Hematopoietic multipotent progenitor cell treated with erythropoietin and hydrocortisone succinate and interleukin-3 and kit ligand, for 6 days (in vitro differentiated cells): ENCODE measurements around the gene ADISSP.
A peak's percentile ranks its signal among the peaks of the same experiment; 100 is the strongest.

Source experiments
- DNase-seq: peaks from one replicate; pipeline ENCODE4 v3.0.0-alpha.2; 2015

Gene ADISSP

DNA sequence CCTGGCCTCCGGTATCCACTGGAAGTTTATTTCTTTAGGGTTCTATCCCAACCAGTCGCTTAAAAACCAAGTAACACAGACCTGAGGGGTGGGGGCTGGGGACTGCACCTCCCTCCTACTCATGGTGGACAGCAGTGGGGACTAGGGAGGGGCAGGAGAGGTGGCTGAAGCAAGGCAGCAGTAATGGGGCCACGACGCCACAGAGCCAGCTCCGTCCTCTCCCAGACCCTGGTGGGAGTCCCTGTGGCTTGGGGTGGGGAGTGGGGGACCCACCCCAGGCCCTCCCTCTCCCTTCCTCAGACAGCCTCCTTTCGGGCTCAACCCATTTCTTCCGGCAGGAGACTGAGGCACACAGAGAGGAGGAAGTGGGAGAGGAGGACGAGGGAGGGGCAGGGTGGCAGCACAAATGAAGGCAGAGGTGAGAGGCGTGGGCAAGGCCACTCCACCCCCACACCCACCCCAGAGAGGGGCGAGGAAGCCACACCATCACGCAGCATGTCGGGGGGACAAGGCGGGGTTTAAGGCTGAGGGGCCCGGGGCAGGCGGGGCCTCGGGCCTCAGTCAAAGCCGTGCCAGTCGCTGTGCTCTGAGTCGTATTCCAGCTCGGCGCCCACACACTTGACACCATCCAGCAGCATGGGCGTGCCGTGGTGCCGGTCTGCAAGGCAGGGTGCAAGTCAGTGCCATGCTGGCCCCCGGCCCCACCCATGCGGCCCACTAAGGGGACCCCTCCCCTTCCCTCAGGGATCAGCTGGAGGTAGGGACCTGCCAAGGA, 13.9 kb downstream of the ADISSP start:
- DNase-seq = no peak

DNA sequence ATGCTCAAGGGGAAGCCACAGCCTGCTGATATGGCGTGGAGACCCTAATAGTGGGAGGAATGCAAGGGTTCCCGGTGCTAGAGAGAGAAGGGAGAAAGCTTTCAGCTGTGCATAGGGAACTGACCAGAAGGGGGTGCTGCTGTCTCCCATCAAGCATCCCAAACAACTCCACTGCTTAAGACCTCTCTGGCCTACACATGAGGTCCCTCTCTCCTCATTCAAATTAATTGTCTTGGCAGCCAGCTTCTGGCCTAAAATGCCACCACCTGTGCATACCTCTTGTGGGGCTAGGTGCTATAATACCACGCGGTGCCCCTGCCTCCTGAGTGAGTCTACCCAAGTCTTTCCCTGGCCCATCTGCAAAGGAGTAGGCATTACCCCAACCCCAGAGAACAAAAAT, 14.5 kb downstream of the ADISSP start:
- DNase-seq = peak; percentile 92

DNA sequence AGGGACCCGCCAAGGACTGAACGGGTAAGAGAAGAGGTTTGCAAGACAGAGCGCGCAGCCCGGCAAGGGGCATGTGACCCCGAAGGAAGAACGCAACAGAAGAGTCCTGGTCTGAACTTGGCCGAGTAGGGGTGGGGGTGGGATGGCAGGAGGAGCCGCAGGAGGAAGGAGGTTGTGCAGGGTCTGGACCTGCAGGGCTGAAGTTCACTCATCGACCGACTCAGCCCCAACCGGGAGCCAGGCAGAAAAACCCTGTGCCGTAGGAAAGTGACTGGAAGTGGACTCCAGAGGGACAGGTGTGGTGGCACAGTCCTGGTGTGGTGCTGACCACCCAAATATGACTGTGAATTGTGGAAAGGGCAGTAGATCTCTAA, 15.2 kb downstream of the ADISSP start:
- no peak for DNase-seq

DNA sequence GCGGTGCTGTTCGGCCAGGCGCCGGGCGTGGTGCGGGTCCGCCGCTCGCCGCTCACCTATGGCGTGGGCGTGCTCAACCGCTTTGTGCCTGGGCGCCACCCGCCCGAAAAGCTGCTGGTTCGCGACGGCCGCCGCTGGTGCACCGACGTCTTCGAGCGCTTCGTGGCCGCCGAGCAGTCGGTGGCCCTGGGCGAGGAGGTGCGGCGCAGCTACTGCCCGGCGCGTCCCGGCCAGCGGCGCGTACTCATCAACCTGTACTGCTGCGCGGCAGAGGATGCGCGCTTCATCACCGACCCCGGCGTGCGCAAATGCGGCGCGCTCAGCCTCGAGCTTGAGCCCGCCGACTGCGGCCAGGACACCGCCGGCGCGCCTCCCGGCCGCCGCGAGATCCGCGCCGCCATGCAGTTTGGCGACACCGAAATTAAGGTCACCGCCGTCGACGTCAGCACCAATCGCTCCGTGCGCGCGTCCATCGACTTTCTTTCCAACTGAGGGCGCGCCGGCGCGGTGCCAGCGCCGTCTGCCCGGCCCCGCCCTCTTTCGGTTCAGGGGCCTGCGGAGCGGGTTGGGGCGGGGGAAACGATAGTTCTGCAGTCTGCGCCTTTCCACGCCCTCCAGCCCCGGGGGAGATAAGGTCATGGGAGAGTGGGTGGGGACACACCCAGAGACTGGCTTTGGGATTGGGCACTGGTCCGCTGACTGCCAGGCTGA, 15.7 kb downstream of the ADISSP start:
- peak; percentile 96 for DNase-seq

DNA sequence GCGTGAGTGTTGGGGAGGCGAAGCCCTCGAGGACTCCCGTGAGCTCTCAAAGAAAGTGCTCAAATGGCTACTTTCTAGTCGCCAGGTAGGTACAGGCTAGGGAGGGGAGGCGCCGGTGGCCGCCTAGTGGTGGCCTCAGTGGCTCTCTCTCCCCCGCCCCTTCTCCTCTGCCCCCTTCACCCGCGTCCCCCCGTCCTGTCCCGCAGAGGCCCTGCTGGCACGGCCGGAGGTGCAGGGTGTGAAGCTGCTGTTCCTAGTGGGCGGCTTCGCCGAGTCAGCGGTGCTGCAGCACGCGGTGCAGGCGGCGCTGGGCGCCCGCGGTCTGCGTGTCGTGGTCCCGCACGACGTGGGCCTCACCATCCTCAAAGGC, 16.3 kb downstream of the ADISSP start:
- no peak for DNase-seq

DNA sequence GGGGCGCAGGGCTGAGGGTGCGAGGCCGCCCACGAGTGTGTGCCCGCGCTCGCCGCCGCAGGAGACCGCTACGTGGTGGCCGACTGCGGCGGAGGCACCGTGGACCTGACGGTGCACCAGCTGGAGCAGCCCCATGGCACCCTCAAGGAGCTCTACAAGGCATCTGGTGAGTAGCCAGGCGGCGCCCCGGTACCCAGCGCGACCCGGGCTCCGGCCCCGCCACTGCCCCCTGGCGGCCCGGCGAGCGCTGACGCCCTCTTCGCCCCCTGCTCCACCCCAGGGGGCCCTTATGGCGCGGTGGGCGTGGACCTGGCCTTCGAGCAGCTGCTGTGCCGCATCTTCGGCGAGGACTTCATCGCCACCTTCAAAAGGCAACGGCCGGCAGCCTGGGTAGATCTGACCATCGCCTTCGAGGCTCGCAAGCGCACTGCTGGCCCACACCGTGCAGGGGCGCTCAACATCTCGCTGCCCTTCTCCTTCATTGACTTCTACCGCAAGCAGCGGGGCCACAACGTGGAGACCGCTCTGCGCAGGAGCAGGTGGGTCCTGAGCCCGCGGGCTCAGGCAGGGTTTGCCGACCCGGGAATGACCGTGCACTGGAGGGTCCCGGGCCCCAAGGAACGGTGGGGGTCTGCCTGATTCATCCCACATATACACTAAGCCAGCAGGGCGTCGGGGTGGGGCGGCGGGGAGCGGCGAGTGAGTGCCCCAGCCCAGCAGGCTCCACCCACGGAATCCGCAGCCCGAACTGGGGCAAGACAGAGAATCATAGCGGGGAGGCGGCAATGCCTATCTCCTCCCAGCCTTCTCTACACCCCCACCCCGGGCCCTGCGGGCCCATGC, 17.6 kb downstream of the ADISSP start:
- peak; percentile 71 for DNase-seq

DNA sequence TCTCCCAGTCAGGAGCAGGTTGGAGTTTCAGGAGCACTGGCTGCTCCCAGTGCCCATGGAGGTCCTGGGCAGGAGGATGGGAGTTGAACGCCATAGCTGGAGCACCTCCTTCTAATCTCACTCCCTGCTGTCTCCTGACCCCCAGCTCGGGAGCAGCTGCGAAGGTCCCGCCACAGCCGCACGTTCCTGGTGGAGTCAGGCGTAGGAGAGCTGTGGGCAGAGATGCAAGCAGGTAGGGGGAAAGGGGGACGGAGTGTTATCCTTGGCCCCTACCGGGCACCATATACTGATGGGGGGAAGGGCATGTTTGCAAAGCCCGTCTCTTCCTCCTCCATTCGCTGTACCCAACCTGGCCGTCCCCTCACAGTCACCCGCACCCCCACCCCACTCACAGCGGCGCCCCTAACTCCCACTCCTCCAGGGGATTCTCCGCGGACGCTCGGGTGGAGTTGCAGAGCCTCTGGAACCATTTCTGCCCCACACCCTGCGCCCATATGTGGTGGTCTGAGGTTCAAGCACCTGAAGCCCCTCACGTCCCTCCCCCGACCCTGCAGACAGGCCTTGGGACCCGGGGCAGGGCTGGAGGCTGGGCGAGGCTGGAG, 18.4 kb downstream of the ADISSP start:
- no peak for DNase-seq

DNA sequence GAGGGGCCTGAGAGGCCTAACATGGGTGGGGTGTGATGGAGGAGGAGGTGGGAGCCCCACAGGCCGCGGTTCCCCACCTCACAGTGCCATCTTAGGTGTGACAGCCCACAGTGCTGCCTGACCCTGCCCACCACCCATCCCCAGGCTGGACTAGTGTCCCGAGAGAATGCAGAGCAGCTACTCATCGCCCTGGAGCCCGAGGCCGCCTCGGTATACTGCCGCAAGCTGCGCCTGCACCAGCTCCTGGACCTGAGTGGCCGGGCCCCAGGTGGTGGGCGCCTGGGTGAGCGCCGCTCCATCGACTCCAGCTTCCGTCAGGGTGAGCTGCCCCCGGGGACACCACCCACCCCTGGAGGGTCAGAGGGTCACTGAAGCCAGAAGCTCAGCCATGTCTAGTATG, 19.5 kb downstream of the ADISSP start:
- no peak for DNase-seq

DNA sequence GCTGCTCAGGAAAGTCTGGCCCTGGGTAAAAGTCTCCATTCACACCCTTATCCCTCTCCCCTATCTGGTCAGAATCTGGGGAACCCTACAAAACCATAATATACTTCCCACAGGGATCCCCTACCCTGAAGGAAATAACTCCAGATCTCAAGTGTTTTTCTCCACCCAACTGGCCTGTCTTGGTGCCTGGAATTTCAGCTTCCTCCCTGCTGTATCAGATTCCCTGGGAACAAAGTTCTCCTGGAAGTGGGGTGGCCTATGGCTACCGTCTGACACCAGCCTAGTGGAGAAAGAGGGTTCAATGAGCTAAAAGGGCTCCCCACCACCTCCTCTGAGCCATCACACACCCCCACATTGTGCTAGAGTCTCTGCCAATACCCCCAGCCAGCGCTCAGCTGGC, 20.1 kb downstream of the ADISSP start:
- DNase-seq = no peak

DNA sequence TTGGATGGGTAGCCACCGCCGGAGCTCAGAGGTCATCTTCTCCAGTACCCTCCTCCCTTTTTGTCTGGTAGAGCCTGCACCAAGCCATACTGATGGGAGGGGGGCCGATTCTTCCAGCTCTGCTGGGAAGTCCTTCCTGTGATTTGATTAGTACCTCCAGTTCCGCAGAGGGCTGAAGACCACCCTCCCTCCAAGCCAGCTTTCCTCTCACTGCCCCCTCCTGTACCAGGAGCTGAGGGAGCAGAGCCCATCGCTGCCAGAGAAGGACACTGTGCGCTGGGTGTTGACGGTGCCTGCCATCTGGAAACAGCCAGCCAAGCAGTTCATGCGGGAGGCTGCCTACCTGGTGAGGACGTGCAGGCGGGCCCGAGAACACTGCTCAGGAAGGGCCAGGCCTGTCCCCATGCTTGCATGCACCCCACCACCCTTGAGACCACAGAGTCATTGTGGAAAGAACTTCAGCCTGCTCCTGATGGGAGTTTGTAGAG, 21.8 kb downstream of the ADISSP start:
- no peak for DNase-seq

DNA sequence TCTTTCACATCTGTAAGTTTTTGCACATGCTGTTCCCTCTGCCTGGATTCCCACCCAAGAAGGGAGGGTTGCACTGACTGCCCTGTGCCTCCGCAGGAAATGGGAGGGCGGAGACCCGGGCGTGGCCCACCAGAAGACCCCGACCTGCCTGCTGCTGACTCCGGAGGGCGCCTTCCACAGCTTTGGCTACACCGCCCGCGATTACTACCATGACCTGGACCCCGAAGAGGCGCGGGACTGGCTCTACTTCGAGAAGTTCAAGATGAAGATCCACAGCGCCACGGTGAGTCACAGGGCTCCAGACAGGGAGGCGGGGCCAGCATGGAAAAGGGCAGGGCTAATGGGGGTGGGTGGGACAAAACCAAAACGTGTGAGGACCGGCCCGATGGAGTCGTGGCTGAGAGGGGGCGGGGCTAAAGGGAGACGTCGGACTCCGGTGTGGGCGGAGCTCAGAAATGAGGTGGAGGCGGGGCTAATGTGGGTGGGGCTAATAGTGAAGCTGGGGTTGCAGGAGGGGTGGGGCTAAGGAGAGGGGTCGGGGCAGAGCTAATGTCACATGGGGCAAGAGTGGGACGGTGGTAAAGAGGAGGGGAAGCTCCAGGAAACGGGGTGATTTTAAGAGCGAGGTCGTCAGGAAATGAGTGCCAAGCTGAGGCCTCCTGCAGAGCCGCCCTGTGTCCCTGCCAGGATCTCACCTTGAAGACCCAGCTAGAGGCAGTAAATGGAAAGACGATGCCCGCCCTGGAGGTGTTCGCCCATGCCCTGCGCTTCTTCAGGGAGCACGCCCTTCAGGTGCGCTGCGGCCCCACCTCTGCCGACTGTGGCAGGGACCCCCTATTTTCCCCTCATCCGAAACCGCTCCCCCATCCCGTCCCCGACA, 22.5 kb downstream of the ADISSP start:
- peak; percentile 94 for DNase-seq

DNA sequence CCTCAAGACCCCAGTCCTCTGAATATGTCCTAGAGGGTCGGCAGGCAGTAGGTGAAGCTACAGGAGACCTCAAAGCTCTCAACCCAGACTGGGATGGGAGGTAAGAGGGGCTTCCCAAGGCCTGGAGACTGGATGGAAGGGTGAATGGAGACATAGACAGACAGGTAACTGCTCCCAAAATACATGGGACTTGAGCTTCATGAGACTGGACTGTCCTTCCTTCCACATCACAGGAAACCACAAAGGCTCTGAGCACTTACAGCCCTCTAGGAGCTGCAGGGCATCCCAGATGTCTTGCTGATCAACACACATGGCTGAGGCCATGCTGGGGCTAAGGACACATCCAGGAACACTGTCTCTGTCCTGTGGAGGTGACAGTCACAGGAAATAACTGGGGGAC, 23.5 kb downstream of the ADISSP start:
- no peak for DNase-seq

DNA sequence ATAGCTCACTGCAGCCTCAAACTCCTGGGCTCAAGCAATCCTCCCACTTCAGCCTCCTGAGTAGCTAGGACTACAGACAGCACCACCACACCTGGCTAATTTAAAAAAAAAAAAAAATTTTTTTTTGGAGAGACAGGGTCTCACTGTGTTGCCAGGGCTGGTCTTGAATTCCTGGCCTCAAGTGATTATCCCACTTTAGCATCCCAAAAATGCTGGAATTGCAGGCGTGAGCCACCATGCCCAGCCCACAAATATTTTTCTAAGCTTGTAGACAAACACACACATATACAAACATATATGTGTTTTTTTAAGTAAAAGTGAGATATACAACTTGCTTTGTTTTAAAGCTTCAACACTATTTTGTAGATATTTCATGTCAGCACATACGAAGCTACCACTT, 24.3 kb downstream of the ADISSP start:
- DNase-seq = no peak

DNA sequence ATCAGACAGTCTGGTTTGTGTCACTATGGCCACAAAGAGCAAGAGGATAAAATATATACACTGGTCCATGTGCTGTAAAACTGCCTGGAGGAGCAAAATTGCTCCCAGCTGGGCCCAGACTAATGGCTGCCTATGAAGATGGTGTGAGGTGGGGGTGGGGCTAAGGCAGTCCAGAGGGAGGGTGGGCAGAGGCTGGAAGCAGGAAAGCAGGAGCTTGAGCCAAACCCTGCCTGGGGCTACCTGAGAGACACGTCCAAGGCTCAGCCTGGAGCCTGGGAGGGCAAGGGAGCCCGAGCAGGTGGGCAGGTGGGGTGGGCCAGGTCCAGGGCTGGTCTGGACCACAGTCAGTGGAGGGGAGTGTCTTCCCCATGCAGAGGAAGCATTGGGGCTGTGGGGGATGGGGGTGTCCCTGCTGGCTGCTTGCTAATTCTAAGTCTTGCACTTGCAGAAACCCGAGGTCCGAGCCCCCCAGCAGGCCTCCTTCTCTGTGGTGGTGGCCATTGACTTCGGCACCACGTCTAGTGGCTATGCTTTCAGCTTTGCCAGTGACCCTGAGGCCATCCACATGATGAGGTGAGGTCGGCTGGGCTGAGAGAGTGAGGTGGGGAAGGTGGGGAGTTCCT, 25.6 kb downstream of the ADISSP start:
- no peak for DNase-seq

DNA sequence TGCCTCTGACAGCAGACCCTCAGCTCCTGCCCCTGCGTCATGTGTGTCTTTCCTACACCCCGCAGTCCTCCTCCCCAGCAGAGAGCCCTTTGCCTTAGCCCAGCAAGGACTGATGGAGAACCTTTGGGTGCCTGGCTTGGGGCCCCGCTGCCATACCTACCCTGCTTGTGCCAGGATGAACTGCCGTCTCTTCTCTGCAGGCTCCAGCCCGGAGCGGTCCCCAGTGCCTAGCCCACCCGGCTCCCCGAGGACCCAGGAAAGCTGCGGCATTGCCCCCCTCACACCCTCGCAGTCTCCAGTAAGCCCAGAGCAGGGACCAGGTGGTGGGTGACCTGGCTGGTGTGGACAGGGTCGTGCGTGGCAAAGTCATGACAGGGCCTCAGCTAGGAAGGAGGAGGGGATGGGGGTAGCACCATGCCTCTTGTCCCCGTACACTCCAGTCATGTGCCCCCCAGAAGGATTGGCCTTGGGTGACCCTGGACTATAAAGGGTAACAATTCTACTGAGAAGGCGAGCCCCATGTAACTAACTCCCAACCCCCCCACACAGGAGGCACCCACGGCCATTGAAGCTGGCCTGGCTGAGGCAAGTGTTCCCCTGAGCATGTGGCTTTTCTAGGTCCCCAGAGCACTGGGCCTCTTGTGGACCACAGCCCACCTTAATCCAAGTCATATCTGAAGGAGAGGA, 26.8 kb downstream of the ADISSP start:
- DNase-seq = no peak

DNA sequence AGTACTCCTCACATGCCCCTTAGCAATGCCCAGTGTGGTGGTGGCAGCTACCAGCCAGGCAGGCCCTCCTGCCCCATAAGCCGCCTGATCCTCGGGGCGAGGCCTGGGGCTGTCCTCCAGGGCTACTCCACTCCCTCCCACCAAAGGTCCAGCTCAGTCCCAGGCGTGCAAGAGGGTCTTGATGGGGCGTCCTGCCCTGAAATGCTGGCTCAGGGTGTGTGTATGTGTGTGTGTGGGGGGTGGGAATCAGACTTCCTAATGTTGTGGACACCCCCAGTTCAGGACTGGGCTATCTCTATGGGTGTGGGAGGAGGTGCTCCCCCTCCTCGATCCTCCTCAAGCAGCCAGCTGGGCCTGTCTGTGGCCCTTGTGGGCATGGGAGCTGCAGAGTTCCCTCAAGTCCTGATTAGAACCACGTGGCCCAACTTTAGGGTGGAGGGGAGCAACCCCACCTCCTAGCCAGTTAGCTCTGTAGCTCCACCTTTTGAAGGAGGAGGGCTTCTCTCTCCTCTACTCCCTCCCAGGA, 27.6 kb downstream of the ADISSP start:
- DNase-seq = peak; percentile 78

DNA sequence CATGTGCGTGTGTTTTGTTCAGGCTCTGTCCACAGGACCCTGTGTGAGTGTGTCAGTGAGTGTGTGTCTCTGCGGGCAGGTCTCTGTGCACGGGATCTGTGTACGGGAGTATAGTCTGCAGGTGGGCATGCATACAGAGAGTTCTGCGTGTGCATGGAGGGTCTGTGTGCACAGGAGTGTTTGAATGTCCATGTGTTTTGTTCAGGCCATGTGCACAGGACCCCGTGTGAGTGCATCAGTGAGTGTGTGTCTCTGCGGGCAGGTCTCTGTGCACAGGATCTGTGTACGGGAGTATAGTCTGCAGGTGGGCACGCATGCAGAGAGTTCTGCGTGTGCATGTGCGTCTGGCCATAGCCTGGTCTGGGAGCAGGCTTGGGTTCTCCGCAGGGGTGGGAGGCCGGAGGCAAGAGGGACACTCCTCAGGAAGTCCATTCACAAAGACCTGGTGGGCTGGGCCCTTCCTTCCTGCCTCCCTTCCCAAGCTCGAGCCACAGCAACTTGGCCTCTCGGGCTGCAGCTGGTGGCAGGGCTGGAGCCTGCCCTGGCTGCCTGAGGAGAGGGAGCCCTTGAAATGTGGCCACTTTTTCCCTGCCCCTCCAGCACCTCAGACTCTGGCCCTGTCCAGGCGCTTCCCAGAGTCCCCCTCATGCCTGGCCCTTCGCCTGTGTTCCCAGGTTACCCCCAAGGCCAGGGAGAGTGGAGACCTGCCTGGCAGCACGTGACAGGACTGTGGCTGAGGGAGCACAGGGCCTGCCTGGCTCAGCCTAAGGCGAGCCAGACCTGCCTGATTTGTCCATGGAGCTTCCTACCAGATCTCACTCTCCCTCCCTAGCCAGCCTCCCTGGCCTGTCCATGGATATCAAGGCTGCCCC, 28.3 kb downstream of the ADISSP start:
- no peak for DNase-seq

DNA sequence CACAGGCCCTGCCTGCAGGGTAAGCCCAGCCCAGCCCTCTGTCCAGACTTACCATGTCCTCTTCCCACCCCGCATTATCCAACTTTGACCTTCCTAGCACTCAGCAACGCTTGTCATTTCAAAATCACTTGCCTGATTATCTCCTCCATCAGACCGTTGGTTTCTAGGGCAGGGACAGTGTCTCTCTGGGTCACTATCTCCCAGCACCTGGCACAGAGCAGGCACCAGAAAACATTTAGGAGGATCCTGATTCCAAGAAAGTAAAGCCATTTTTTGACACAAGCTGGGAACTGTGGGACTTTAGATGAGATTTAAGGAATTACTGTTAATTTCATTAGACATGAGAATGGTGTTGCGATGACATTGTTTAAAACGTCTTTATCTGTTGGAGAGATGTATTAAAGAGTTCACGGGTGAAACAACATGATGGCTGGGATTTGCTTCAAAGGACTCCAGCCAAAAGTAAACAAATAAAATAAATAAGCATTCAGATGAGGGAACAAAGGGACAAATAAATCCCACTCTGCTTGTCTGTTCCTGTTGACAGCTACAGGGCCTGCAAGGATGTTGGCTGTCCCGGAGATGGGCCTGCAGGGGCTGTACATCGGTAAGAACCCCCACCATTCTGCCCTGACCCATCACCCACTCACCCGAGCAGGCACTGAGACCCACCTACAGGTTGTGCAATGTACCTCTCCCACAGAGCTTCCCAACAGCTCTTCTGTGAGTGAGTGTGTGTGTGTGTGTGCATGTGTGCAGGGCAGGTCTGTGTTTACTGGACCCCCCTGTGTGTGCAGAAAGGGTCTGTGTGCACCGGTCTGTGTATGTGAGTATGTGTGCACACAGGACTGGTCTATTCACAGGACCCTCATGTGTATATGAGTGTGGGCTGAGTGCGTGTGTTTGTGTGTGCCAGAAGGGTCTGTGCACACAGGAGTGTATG, 29.2 kb downstream of the ADISSP start:
- peak; percentile 54 for DNase-seq

DNA sequence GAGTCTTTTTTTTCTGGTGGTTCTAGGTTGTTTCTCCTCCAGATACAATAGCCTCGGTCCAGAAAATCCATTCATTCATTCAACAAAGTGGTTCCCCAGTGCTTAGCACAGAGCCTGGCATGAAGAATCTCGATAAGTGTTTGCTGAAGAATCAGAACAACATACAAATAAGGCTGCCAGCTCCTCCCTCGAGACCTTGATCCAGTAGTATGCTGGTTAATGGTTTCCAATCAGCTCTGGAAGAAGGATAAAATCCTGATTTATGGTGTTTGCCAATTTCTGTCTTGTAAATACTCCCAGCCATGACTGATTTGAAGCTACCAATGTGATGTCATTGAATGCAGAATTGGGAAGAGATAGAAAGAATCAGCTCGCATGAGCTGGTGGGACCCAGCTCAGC, 31.8 kb downstream of the ADISSP start:
- DNase-seq = no peak
